Aorta (tissue), 5 donors: ENCODE results near the gene PPP6R2. TPM values are rescaled to one million over a fixed set of nuclear protein-coding genes. Genes with fewer than 3 reads are reported as not detected.

Experiments used
- ATAC-seq: fragments of 200-7000 bp; cut with Tn5 transposase; one replicate; pipeline ENCODE4 v1.9.1; 2022; ENCODE audit warnings: moderate library complexity; ENCODE audit not compliant: low FRiP score
- DNase-seq, 2 donors: peaks; one replicate each; pipeline ENCODE4 v3.0.0-alpha.2; 2020
- H3K27ac ChIP-seq, 2 donors: one replicate each; pipeline ENCODE4 v1.5.1; 2013; ENCODE audit warnings: low read length in 2 of 2, mild to moderate bottlenecking in 2 of 2, moderate library complexity in 2 of 2, control low read depth in 1 of 2, inconsistent platforms in 1 of 2, low read depth in 1 of 2
- H3K27me3 ChIP-seq, 2 donors: one replicate each; pipeline ENCODE4 v1.6.1; 2013; ENCODE audit warnings: control low read depth in 1 of 2, low read length in 1 of 2, mild to moderate bottlenecking in 1 of 2, moderate library complexity in 1 of 2; ENCODE audit not compliant: insufficient read depth in 2 of 2, control insufficient read depth in 1 of 2
- H3K36me3 ChIP-seq, 2 donors: one replicate each; pipeline ENCODE4 v1.6.1; 2013; ENCODE audit warnings: control low read depth in 1 of 2, low read length in 1 of 2, mild to moderate bottlenecking in 1 of 2; ENCODE audit not compliant: insufficient read depth in 2 of 2, control insufficient read depth in 1 of 2
- H3K4me1 ChIP-seq, 2 donors: one replicate each; pipeline ENCODE4 v1.6.1; 2013; ENCODE audit warnings: low read length in 2 of 2, control low read depth in 1 of 2, mild to moderate bottlenecking in 1 of 2, moderate library complexity in 1 of 2; ENCODE audit not compliant: insufficient read depth in 2 of 2, control insufficient read depth in 1 of 2
- H3K4me3 ChIP-seq, 2 donors: one replicate each; pipeline ENCODE4 v1.5.1; 2013; ENCODE audit warnings: low read length in 2 of 2, control low read depth in 1 of 2, mild to moderate bottlenecking in 1 of 2
- H3K9me3 ChIP-seq: one replicate; pipeline ENCODE4 v1.6.1; 2013; ENCODE audit warnings: mild to moderate bottlenecking, low read length; ENCODE audit not compliant: control insufficient read depth
- WGBS, 2 donors: extraction: QIAGEN DNeasy Blood & Tissue Kit; methylation state at CpG; one replicate each; pipeline ENCODE4 v1.1.7; 2013; 5-methylcytosine and 5-hydroxymethylcytosine counted together
- intact Hi-C, 2 donors: fragments of 100-400 bp; cut with DNase I; formaldehyde crosslinking; loops; one replicate each; pipeline versions ENCODE4 v1.14.2 to v1.15.0; 2022
- polyA plus RNA-seq, 2 donors: library from polyadenylated mRNA; stranded (reverse); fragments of 200-250 nt; gene quantifications; one replicate each; pipeline ENCODE4 v1.2.3, GENCODE V29; 2013
- total RNA-seq, 2 donors: library from RNA; stranded (reverse); fragmentation: NEBNext Ultra II Directional; extraction: Animal tissue kit (Norgen Biotek cat#: 25700); gene quantifications; one replicate each; pipeline ENCODE4 v1.2.1, GENCODE V29; 2021
- donor health status: healthy with polysubstance abuse.
- donor health status: Bipolar disorder and iron deficiency.
- donor health status: DM: no; HTN: no; CAD: no.
- donor health status: DM: no; HTN: no; CAD: no.
- donor health status: DM: yes; HTN: yes; CAD: no.

PPP6R2 gene
- total and polyA plus RNA-seq, 4 donors: 14.1 to 62.5 (median 46.0) TPM

- intact Hi-C loops: no loop called here
- Histone ChIP-seq H3K4me3 (no peak overlapping the region), H3K9me3 (no peaks in the 10 kb centered on the region), H3K27me3 (no peaks in the 10 kb centered on the region), H3K27ac (no peak overlapping the region), H3K36me3 (peaks cover 0 to 3% of the 10 kb centered on the region in 2 donors), H3K4me1 (no peaks in the 10 kb centered on the region)
- ATAC-seq (no peak), DNase-seq (no peak)
- WGBS, 2 donors: 83 to 86% methylated on average over 51 to 54 of the region's 54 CpGs
Observed at GRCh38 chr22:50446708-50447575, 103.8 kb downstream of the PPP6R2 start.

DNA sequence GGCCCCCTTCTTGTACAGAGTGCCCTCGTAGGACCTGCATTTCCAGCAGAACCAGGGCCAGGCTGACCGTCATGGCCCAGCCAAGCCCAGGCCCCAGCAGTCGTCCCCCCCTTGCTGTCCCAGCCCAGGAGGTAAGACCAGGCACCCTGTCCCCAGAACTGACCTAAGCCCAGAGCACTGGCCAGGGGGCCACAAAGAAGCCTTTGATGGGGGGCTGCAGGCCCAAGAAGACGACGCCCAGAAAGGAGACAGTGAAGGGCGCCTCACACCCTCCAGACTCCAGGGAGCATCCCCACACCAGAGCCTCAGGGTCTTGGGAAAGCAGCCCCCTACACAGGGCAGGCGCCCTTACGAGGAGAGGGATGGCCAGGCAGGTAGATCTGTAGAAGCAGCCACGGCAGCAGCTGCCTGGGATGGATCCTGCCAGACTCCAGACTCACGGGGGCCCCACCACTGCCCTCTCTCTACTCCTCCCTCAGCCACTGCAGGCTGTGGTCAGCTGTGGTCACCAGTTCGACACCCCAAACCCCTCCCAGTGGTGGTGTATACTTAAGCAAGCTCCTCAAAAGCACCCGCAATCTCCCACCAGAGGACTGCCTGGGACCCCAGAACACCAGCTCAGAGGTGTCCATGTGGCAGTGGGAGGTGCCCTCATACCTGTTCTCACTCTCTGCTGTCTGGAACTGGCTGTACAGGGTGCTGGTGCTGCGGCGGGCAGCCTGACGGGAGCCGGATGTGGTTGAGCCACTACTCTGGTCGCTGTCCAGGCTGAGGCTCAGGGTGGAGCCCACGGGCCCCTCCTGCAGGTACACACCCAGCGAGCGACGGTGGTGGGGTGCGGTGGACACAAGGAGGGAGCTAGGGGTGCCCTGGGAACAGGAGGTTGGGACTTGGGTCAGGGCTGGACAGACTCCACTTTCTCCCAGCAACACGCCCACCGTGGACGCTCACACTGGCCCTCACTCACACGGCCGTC lies 104.7 kb downstream of the PPP6R2 start:
- ATAC-seq: no peak
- no peaks in the 10 kb centered on the region for H3K4me1 ChIP-seq
- intact Hi-C loops: no loop called here

GRCh38 chr22:50452649-50453048 lies 109.5 kb downstream of the PPP6R2 start:
- Histone ChIP-seq H3K4me3 (no peak overlapping the region), H3K36me3 (peaks cover 0 to 16% of the 10 kb centered on the region in 2 donors), H3K27me3 (no peaks in the 10 kb centered on the region), H3K9me3 (no peaks in the 10 kb centered on the region), H3K4me1 (no peaks in the 10 kb centered on the region), H3K27ac (no peak overlapping the region)
- ATAC-seq (no peak), DNase-seq (no peak)
- 78 to 82% methylated on average over 5 of the region's 5 CpGs for WGBS, 2 donors
- intact Hi-C loops: no loop called here

More for the DNA sequence above, 104.7 kb downstream of the PPP6R2 start:
- H3K27me3 ChIP-seq: no peaks in the 10 kb centered on the region
- H3K9me3 ChIP-seq: no peaks in the 10 kb centered on the region
- no peak for DNase-seq
- no peak overlapping the region for H3K4me3 ChIP-seq
- no peak overlapping the region for H3K27ac ChIP-seq
- H3K36me3 ChIP-seq: peaks cover 0 to 3% of the 10 kb centered on the region in 2 donors
- WGBS, 2 donors: 87 to 90% methylated on average over 27 of the region's 27 CpGs

DNA sequence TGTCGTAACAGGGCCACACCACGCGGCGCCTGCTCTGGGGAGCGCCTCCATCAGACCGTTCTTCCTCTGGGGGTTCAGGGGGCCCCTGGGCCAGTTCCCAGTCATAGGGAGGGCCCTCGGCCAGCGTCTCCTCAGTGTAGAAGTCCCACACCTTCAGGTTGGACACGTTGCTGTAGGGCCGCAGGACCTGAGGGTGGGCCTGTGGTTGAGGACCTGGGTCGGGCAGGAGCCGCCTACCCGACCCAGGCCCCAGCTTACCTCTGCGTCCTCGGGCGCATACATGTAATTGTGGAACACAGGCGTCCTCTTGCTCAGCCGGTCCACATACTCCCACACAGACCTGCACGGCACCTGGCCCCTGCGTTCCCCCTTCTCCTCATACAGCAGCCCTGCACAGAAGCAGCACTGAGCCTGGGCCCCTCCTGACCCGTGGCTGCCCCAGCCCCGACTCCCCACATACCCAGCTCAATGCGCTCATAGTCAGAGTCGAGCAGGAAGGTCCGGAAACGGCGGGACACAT lies 111.5 kb downstream of the PPP6R2 start:
- 94% methylated on average over 27 of the region's 27 CpGs for WGBS, 2 donors
- Histone ChIP-seq H3K4me1 (no peaks in the 10 kb centered on the region), H3K27me3 (no peaks in the 10 kb centered on the region), H3K4me3 (no peak overlapping the region), H3K27ac (no peak overlapping the region), H3K36me3 (peaks cover 0 to 21% of the 10 kb centered on the region in 2 donors), H3K9me3 (no peaks in the 10 kb centered on the region)
- intact Hi-C loops: no loop called here
- ATAC-seq (no peak), DNase-seq (no peak)

DNA sequence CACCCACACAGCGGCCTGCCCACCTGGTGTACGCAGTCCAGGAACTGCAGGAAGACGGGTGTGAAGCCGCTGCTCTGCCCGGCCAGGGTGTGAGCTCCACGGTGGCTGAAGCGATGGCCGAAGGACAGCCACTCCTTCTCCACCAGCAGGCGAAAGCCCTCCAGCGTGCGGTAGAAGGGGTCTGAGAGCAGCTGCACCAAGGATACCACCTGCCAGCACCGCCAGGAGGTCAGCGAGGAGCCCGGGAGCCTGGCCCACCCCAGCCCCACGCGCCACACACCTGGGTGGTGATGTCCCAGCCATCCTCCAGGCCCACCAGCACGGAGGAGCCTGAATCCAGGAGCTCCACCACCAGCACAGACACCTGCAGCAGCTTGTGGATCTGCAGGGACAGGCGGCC lies 112.1 kb downstream of the PPP6R2 start:
- intact Hi-C loops: no loop called here
- no peak overlapping the region for H3K4me3 ChIP-seq
- DNase-seq (no peak), ATAC-seq (no peak)
- WGBS, 2 donors: 94% methylated on average over 17 to 18 of the region's 18 CpGs
- H3K27ac ChIP-seq: no peak overlapping the region
- no peaks in the 10 kb centered on the region for H3K4me1 ChIP-seq
- H3K27me3 ChIP-seq: no peaks in the 10 kb centered on the region
- peaks cover 0 to 19% of the 10 kb centered on the region in 2 donors for H3K36me3 ChIP-seq
- H3K9me3 ChIP-seq: no peaks in the 10 kb centered on the region

DNA sequence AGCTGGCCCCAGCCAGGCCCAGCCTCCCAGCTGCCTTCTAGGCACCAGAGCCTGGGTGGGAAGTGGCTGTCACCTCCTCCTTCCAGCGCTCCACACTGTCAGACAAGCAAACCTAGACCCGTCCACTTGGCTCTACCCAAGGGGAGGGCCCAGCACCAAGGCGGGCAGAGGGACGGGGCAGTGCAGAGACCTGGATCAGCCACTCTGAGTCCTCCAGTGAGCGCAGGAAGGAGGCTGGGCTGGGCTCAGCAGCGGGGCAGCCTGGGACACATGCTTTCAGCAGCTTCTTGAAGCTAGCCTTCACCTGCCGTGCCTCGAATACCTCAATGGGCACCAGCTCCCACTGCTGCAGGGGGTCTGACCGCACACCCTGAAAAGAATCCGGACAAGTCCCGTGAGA lies 112.9 kb downstream of the PPP6R2 start:
- no peak for ATAC-seq
- H3K27me3 ChIP-seq: no peaks in the 10 kb centered on the region
- 93 to 95% methylated on average over 11 of the region's 11 CpGs for WGBS, 2 donors
- DNase-seq: no peak
- no peaks in the 10 kb centered on the region for H3K4me1 ChIP-seq
- intact Hi-C loops: no loop called here
- H3K4me3 ChIP-seq: no peak overlapping the region
- no peaks in the 10 kb centered on the region for H3K9me3 ChIP-seq
- peaks cover 0 to 23% of the 10 kb centered on the region in 2 donors for H3K36me3 ChIP-seq
- H3K27ac ChIP-seq: no peak overlapping the region

DNA sequence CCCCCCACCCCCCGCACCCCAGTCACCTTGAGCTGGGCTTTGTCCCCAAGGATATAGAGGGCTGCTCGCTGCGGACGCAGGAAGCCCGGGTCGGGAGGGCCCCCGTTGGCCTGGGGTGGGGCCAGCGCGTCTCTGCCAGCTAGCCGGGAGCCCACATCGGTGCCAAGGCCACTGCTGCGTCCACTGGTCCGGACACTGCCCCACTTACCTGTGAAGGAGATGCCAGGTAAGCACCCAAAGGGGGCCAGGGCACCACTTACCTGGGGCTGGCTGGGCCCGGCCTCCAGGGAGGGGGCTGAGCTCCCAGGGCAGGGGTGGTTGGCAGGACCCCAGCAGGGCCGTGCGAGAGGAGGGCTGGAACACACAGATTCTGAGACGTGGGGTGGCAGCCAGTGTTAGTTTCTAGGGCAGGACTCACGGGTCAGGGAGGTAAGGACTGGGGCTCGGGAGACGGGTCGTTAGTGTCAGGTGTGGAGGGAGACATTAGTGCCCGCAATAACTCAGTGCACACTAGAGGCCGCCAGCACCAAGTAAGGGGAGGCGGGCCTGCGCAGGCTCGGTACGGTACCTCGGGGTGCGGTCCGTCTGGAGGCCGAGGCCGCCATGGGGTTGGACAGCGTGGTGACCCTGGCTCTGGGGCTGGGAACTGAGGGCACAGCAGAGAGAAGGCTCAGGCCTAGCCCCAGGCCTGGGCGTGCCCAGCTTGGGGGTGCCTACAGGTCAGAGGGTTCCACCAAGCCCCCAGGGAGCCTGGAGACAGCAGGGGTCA lies 113.5 kb downstream of the PPP6R2 start:
- no peaks in the 10 kb centered on the region for H3K9me3 ChIP-seq
- intact Hi-C loops: no loop called here
- whole genome bisulfite sequencing, 2 donors: 80 to 83% methylated on average over 34 of the region's 34 CpGs
- no peak for ATAC-seq
- peaks cover 0 to 26% of the 10 kb centered on the region in 2 donors for H3K36me3 ChIP-seq
- H3K4me1 ChIP-seq: no peaks in the 10 kb centered on the region
- no peak for DNase-seq
- no peak overlapping the region for H3K27ac ChIP-seq
- no peak overlapping the region for H3K4me3 ChIP-seq
- no peaks in the 10 kb centered on the region for H3K27me3 ChIP-seq

DNA sequence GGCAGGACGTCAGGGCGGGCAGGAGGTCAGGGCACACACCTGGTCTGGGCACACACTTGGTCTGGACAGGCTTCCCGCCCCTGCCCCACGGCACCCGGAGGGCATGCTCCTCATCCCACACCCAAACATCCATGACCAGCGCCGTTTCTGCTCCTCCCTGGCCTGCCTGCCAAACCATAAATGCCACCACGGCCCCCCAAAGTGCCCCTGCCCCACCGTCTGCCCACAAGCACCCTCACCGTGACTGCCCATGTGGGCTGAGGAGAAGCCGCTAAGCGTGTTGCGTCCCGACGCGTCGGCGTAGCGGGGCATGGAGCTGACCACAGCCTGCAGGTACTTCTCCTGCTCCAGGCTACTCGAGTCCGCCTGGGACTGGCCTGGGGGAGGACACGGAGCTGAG lies 115.9 kb downstream of the PPP6R2 start:
- Histone ChIP-seq H3K36me3 (peaks cover 0 to 30% of the 10 kb centered on the region in 2 donors), H3K9me3 (no peaks in the 10 kb centered on the region), H3K27ac (no peak overlapping the region), H3K4me1 (no peaks in the 10 kb centered on the region), H3K27me3 (no peaks in the 10 kb centered on the region), H3K4me3 (no peak overlapping the region)
- intact Hi-C loops: no loop called here
- ATAC-seq (no peak), DNase-seq (no peak)
- 91 to 95% methylated on average over 22 of the region's 22 CpGs for WGBS, 2 donors
